GM23338 (cell line): ENCODE measurements around the gene DAB2. TPM values are rescaled to one million over a fixed set of nuclear protein-coding genes. Genes with fewer than 3 reads are reported as not detected.

Experiments used
- ATAC-seq: fragments of 200-7000 bp; cut with Tn5 transposase; 3 replicates; pipeline ENCODE4 v1.9.1; 2020
- DNase-seq: peaks from one replicate; pipeline ENCODE4 v3.0.0-alpha.2; 2015; ENCODE audit warnings: low spot score
- H2AFZ ChIP-seq: fragments of 200-600 bp; sonication (generic); 2 replicates; pipeline ENCODE4 v1.8.0; 2016; ENCODE audit warnings: antibody characterized with exemption, mild to moderate bottlenecking, moderate library complexity
- H3F3A ChIP-seq: fragments of 200-600 bp; sonication (generic); replicated peaks from 2 replicates; pipeline ENCODE4 v1.8.0; 2017; ENCODE audit warnings: antibody characterized with exemption, mixed run types, low read depth
- H3K27ac ChIP-seq: fragments of 200-600 bp; sonication (generic); 2 replicates; pipeline ENCODE4 v1.6.1; 2016; ENCODE audit warnings: low read depth
- H3K27me3 ChIP-seq: fragments of 200-600 bp; sonication (generic); 2 replicates; pipeline ENCODE4 v1.8.0; 2016; ENCODE audit warnings: mild to moderate bottlenecking, mixed run types, moderate library complexity; ENCODE audit not compliant: insufficient read depth
- H3K36me3 ChIP-seq: fragments of 200-600 bp; sonication (generic); 2 replicates; pipeline ENCODE4 v1.8.0; 2016; ENCODE audit warnings: mild to moderate bottlenecking; ENCODE audit not compliant: insufficient read depth
- H3K4me1 ChIP-seq: fragments of 200-600 bp; sonication (generic); 2 replicates; pipeline ENCODE4 v1.8.0; 2016; ENCODE audit warnings: mild to moderate bottlenecking, moderate library complexity; ENCODE audit not compliant: insufficient read depth
- H3K4me2 ChIP-seq: fragments of 200-600 bp; sonication (generic); 2 replicates; pipeline ENCODE4 v1.7.1; 2017; ENCODE audit warnings: mixed run types
- H3K4me3 ChIP-seq: fragments of 200-600 bp; sonication (generic); 2 replicates; pipeline ENCODE4 v1.6.1; 2016; ENCODE audit warnings: mixed run types
- H3K79me2 ChIP-seq: fragments of 200-600 bp; sonication (generic); replicated peaks from 2 replicates; pipeline ENCODE4 v1.8.0; 2017; ENCODE audit warnings: mild to moderate bottlenecking; ENCODE audit not compliant: insufficient read depth
- H3K9me2 ChIP-seq: fragments of 200-600 bp; sonication (generic); 2 replicates; pipeline ENCODE4 v1.8.0; 2017; ENCODE audit not compliant: insufficient read depth
- H4K20me1 ChIP-seq: fragments of 200-600 bp; sonication (generic); replicated peaks from 2 replicates; pipeline ENCODE4 v1.8.0; 2017; ENCODE audit warnings: mild to moderate bottlenecking; ENCODE audit not compliant: insufficient read depth
- H3K27ac Mint-ChIP-seq: 2 replicates; pipeline ENCODE4 v1.8.0; 2020; ENCODE audit warnings: inconsistent platforms, mild to moderate bottlenecking, moderate library complexity, mixed read lengths
- H3K27me3 Mint-ChIP-seq: 3 replicates; pipeline ENCODE4 v1.8.0; 2022; ENCODE audit warnings: low read depth, mild to moderate bottlenecking, moderate library complexity, mixed read lengths, inconsistent platforms; ENCODE audit not compliant: insufficient read depth, poor library complexity
- H3K36me3 Mint-ChIP-seq: 3 replicates; pipeline ENCODE4 v1.8.0; 2021; ENCODE audit warnings: low read depth, mild to moderate bottlenecking, inconsistent platforms, moderate library complexity, mixed read lengths
- H3K4me1 Mint-ChIP-seq: 3 replicates; pipeline ENCODE4 v1.8.0; 2020; ENCODE audit warnings: mild to moderate bottlenecking, inconsistent platforms, mixed read lengths
- H3K4me3 Mint-ChIP-seq: 3 replicates; pipeline ENCODE4 v1.8.0; 2021; ENCODE audit warnings: moderate library complexity, mild to moderate bottlenecking, inconsistent platforms, mixed read lengths
- H3K9me3 Mint-ChIP-seq: 3 replicates; pipeline ENCODE4 v1.8.0; 2020; ENCODE audit warnings: moderate library complexity, mild to moderate bottlenecking, inconsistent platforms, mixed read lengths
- CREB1 ChIP-seq: fragments of 250-450 bp; sonication (Bioruptor Pico); IDR thresholded peaks from 2 replicates; pipeline ENCODE4 v1.5.0; 2020; ENCODE audit warnings: low read depth, mild to moderate bottlenecking, moderate library complexity
- CTCF ChIP-seq, 2 experiments: fragments of 200-600 bp in 1 of 2; sonication (generic) in 1 of 2; conservative IDR thresholded peaks; 2 replicates each; pipeline versions ENCODE4 v1.5.1 to v1.6.1; 2016 to 2017; ENCODE audit warnings: antibody characterized with exemption in 2 of 2, low read depth in 2 of 2, mild to moderate bottlenecking in 2 of 2, moderate library complexity in 1 of 2
- EZH2 ChIP-seq: fragments of 200-600 bp; sonication (generic); IDR thresholded peaks from one replicate; pipeline ENCODE4 v1.8.0; 2017; ENCODE audit warnings: antibody characterized with exemption, mild to moderate bottlenecking, low read depth; ENCODE audit not compliant: unreplicated experiment
- JUNB ChIP-seq: IDR thresholded peaks from one replicate; pipeline ENCODE4 v1.6.1; 2016; ENCODE audit warnings: antibody characterized with exemption; ENCODE audit not compliant: unreplicated experiment
- NANOG ChIP-seq: IDR thresholded peaks from 2 replicates; pipeline ENCODE4 v1.6.1; 2016; ENCODE audit warnings: antibody characterized with exemption, borderline replicate concordance
- POLR2AphosphoS5 ChIP-seq: IDR thresholded peaks from 2 replicates; pipeline ENCODE4 v1.6.1; 2016; ENCODE audit warnings: antibody characterized with exemption, low read depth
- STAT1 ChIP-seq: IDR thresholded peaks from one replicate; pipeline ENCODE4 v1.6.1; 2016; ENCODE audit warnings: antibody characterized with exemption; ENCODE audit not compliant: unreplicated experiment
- ZNF114 ChIP-seq: fragments of 250-450 bp; sonication (Bioruptor Pico); IDR thresholded peaks from 2 replicates; pipeline ENCODE4 v1.5.0; 2020; ENCODE audit warnings: mild to moderate bottlenecking, moderate library complexity
- ZNF331 ChIP-seq: fragments of 250-450 bp; sonication (Bioruptor Pico); IDR thresholded peaks from 2 replicates; pipeline ENCODE4 v1.5.0; 2020; ENCODE audit warnings: low read depth, mild to moderate bottlenecking, moderate library complexity
- ZNF462 ChIP-seq: fragments of 250-450 bp; sonication (Bioruptor Pico); IDR thresholded peaks from 2 replicates; pipeline ENCODE4 v1.5.0; 2020; ENCODE audit warnings: mild to moderate bottlenecking, moderate library complexity
- polyA plus RNA-seq: library from polyadenylated mRNA; unstranded; fragments of >200 nt; fragmentation: Nextera tagmentation; extraction: Ambion mirVana; gene quantifications from 2 replicates; pipeline ENCODE4 v1.2.1, GENCODE V29; 2016
- total RNA-seq: library from RNA; depleted of rRNA; stranded (reverse); fragments of >200 nt; shearing (Covaris generic); gene quantifications from 2 replicates; pipeline ENCODE4 v1.2.3, GENCODE V29; 2014

Gene DAB2
- total and polyA plus RNA-seq, 2 experiments from 2014 or later: 6.4 to 8.4 TPM

- no peaks in the 10 kb centered on the region; the same call in 1 of the 2 replicates for H3K9me2 ChIP-seq
- H3K4me3 ChIP-seq: no peak overlapping the region
- no peaks in the 10 kb centered on the region for H3K9me3 Mint-ChIP-seq
- no peak for DNase-seq
- H2AFZ ChIP-seq: no peak overlapping the region
- H3K4me2 ChIP-seq: no peak overlapping the region
- ATAC-seq: no peak
- no peaks in the 10 kb centered on the region for H3K79me2 ChIP-seq
- no peak overlapping the region for H3K27ac Mint-ChIP-seq
- H3K4me1 Mint-ChIP-seq: peaks cover 13% of the 10 kb centered on the region
- H3K36me3 Mint-ChIP-seq: no peaks in the 10 kb centered on the region
- H4K20me1 ChIP-seq: no peaks in the 10 kb centered on the region
- no peak for TF ChIP-seq ZNF462
- TF ChIP-seq ZNF331: no peak
- TF ChIP-seq NANOG: no peak
- TF ChIP-seq JUNB: no peak
- TF ChIP-seq CTCF (conservative IDR thresholded peaks at IDR 0.05; ENCODE audit: low read depth in 2 of 2): no peak
- no peak for TF ChIP-seq STAT1
- no peak for TF ChIP-seq POLR2AphosphoS5
- TF ChIP-seq ZNF114 (CRISPR knock-in tag): no peak
- no peak for TF ChIP-seq CREB1 (CRISPR knock-in tag)
- no peak for TF ChIP-seq EZH2
- no peak overlapping the region for H3K4me3 Mint-ChIP-seq
- H3K4me1 ChIP-seq: no peaks in the 10 kb centered on the region
- H3F3A ChIP-seq: no peaks in the 10 kb centered on the region
- H3K27me3 Mint-ChIP-seq: no peaks in the 10 kb centered on the region
- H3K27me3 ChIP-seq: no peaks in the 10 kb centered on the region
- no peak overlapping the region for H3K27ac ChIP-seq
- no peaks in the 10 kb centered on the region for H3K36me3 ChIP-seq
These were observed 29.8 kb downstream of the DAB2 start for GRCh38 chr5:39394946-39395345.
